ENCODE measurements around the gene GRM4.

- TF ChIP-seq, protein P1, sequence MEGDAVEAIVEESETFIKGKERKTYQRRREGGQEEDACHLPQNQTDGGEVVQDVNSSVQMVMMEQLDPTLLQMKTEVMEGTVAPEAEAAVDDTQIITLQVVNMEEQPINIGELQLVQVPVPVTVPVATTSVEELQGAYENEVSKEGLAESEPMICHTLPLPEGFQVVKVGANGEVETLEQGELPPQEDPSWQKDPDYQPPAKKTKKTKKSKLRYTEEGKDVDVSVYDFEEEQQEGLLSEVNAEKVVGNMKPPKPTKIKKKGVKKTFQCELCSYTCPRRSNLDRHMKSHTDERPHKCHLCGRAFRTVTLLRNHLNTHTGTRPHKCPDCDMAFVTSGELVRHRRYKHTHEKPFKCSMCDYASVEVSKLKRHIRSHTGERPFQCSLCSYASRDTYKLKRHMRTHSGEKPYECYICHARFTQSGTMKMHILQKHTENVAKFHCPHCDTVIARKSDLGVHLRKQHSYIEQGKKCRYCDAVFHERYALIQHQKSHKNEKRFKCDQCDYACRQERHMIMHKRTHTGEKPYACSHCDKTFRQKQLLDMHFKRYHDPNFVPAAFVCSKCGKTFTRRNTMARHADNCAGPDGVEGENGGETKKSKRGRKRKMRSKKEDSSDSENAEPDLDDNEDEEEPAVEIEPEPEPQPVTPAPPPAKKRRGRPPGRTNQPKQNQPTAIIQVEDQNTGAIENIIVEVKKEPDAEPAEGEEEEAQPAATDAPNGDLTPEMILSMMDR (IDR thresholded peaks at IDR 0.05) = no peak
- TF ChIP-seq POLR2A (IDR thresholded peaks at IDR 0.05) = no peak
Measured at GRCh38 chr6:34108176-34108575, 37.7 kb downstream of the GRM4 start.
